Transverse colon (tissue), 4 donors: Measurements from ENCODE around the gene SYCE3. TPM values are rescaled to one million over a fixed set of nuclear protein-coding genes. Genes with fewer than 3 reads are reported as not detected.

Experiments used
- DNase-seq: peaks from one replicate; pipeline ENCODE4 v3.0.0-alpha.2; 2019
- H3K27ac ChIP-seq, 4 donors: fragments of 200-600 bp; sonication (generic); 2 replicates each; pipeline ENCODE4 v1.5.1; 2016 to 2018; ENCODE audit warnings: inconsistent platforms in 4 of 4
- H3K27me3 ChIP-seq: fragments of 200-600 bp; sonication (generic); 2 replicates; pipeline ENCODE4 v1.5.1; 2017; ENCODE audit warnings: inconsistent platforms
- H3K36me3 ChIP-seq, 4 donors: fragments of 200-600 bp; sonication (generic); 2 replicates each; pipeline ENCODE4 v1.5.1; 2017 to 2019; ENCODE audit warnings: inconsistent platforms in 4 of 4
- H3K4me1 ChIP-seq, 4 donors: fragments of 200-600 bp; sonication (generic); 2 replicates each; pipeline ENCODE4 v1.5.1; 2017 to 2020; ENCODE audit warnings: inconsistent platforms in 4 of 4
- H3K4me3 ChIP-seq, 4 donors: fragments of 200-600 bp; sonication (generic); 1 replicate in 1 of 4; 2 replicates in 3 of 4; pipeline versions ENCODE4 v1.5.1 to v1.6.1; 2017 to 2019; ENCODE audit warnings: inconsistent platforms in 4 of 4
- H3K9me3 ChIP-seq, 2 donors: fragments of 200-600 bp; sonication (generic); 2 replicates each; pipeline ENCODE4 v1.5.1; 2017 to 2019; ENCODE audit warnings: inconsistent platforms in 2 of 2
- POLR2A ChIP-seq: fragments of 450-650 bp; IDR thresholded peaks from one replicate; pipeline ENCODE4 v1.6.1; 2016; ENCODE audit warnings: antibody characterized with exemption, mild to moderate bottlenecking, moderate library complexity
- POLR2AphosphoS5 ChIP-seq, 3 donors: sonication (generic); formaldehyde crosslinking; IDR thresholded peaks; one replicate each; pipeline ENCODE4 v1.6.1; 2016; ENCODE audit warnings: antibody characterized with exemption in 3 of 3
- WGBS, 2 donors: methylation state at CpG; one replicate each; pipeline ENCODE4 v1.1.5; 2018; ENCODE audit warnings: low coverage in 1 of 2; 5-methylcytosine and 5-hydroxymethylcytosine counted together
- in situ Hi-C, 4 donors: fragments of 200-750 bp; cut with MboI; loops; one replicate each; pipeline versions ENCODE4 v1.15.0 to v1.15.1; 2017; ENCODE audit warnings: low sequenced_read_pairs in 3 of 4, low pct_ligation_motif_present in 1 of 4, low pct_unique_long_range_greater_than_20kb in 1 of 4
- intact Hi-C: fragments of 100-400 bp; cut with DNase I; formaldehyde crosslinking; loops from one replicate; pipeline ENCODE4 v1.15.1; 2023; ENCODE audit warnings: low total_unique reads
- total RNA-seq, 4 donors: library from RNA; depleted of rRNA; stranded (reverse); fragments of >200 nt; gene quantifications; one replicate each; pipeline ENCODE4 v1.1.0, GENCODE V29; 2016
- TF ChIP-seq, protein P1 (sequence below), 5 experiments: fragments of 200-600 bp in 3 of 5; fragments of 450-650 bp in 2 of 5; sonication (generic) in 3 of 5; IDR thresholded peaks; 1 replicate in 2 of 5; 2 replicates in 3 of 5; pipeline ENCODE4 v1.5.1; 2016 to 2017; ENCODE audit warnings: antibody characterized with exemption in 5 of 5, inconsistent platforms in 3 of 5, mild to moderate bottlenecking in 2 of 5, moderate library complexity in 1 of 5

The SYCE3 gene
- total RNA-seq, 4 donors from 2014 or later, result not detected

DNA sequence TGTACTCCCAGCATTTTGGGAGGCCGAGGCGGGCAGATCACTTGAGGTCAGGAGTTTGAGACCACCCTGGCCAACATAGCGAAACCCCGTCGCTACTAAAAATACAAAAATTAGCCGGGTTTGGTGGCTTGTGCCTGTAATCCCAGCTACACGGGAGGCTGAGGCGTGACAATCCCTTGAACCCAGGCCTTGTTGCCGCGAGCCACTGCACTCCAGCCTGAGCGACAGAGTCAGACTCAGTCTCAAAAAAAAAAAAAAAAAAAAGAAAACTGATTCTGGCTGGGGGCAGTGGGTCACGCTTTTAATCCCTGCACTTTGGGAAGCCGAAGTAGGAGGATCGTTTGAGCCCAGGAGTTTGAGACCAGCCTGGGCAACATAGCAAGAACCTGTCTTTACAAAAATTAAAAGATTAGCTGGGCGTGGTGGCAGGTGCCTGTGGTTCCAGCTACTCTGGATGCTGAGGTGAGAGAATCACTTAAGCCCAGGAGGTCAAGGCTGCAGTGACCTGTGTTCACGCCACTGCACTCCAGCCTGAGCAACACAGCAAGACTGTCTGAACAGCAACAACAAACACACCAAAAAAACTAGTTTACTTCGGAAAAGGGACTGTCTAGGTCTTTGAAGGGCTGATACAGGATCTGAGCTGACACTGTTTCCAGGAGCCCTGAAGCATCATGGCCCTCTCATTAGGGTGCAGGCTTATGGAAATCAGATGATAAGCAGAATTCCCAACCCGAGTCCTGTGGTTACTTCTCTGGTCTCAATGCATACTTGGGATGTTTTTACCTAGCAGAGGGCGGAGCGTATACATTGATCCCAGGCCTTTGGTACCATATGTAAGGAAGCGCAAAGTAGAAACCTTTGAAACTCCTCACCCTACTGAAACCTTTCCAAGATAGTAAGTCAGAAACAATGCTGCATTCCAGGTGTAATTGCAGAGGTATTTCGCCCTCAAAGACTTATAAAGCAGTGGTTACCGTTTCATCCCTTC lies 21.7 kb upstream of the SYCE3 start:
- TF ChIP-seq POLR2AphosphoS5 (IDR thresholded peaks at IDR 0.05), result no peak
- no peak for TF ChIP-seq POLR2A
- TF ChIP-seq, protein P1, sequence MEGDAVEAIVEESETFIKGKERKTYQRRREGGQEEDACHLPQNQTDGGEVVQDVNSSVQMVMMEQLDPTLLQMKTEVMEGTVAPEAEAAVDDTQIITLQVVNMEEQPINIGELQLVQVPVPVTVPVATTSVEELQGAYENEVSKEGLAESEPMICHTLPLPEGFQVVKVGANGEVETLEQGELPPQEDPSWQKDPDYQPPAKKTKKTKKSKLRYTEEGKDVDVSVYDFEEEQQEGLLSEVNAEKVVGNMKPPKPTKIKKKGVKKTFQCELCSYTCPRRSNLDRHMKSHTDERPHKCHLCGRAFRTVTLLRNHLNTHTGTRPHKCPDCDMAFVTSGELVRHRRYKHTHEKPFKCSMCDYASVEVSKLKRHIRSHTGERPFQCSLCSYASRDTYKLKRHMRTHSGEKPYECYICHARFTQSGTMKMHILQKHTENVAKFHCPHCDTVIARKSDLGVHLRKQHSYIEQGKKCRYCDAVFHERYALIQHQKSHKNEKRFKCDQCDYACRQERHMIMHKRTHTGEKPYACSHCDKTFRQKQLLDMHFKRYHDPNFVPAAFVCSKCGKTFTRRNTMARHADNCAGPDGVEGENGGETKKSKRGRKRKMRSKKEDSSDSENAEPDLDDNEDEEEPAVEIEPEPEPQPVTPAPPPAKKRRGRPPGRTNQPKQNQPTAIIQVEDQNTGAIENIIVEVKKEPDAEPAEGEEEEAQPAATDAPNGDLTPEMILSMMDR (IDR thresholded peaks at IDR 0.05), result no peak
- H3K36me3 ChIP-seq, result no peaks in the 10 kb centered on the region
- 93 to 95% methylated on average over 8 to 23 of the region's 23 CpGs for WGBS, 2 donors
- no peak for DNase-seq
- H3K27me3 ChIP-seq, result no peaks in the 10 kb centered on the region
- H3K27ac ChIP-seq, result no peak overlapping the region
- intact Hi-C loops (no loop called here), in situ Hi-C loops (no loop called here)
- H3K4me3 ChIP-seq, result no peak overlapping the region
- no peaks in the 10 kb centered on the region for H3K9me3 ChIP-seq
- peaks cover 9 to 20% (median 16%) of the 10 kb centered on the region in 4 donors for H3K4me1 ChIP-seq

DNA sequence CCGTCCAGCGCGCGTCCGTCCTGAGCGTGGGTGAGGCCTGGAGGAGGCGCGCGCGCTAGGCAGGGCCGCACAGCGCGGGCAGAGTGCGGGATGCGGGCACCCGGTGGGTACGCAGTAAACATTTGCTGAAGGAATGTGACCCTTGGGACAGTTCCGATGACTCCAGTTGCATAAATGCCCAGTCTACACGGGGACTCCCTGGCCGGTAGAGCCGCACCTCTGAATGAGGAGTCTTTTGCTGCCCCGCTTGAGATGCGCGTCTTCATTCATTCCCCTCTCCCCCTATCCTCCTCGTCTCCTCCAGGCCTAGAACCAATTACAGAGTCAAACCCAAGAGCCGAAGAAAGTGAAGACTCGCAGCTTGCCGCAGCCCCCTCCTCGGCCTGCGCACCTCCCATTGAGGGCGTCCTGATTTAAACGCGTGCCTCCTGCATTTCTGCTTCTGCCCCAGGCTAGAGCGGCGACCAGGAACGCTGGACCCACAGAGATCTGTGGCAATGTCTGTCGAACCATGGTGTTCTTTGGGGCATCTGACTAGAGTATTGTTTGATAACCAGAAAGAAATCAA lies 20.7 kb upstream of the SYCE3 start:
- WGBS, 2 donors, result 9% methylated on average over 34 of the region's 37 CpGs; no CpG with 5 or more reads in 1 of the 2 donors
- H3K4me3 ChIP-seq, result peak overlapping the region; percentile 52 to 89 (median 73)
- DNase-seq, result no peak
- no peaks in the 10 kb centered on the region for H3K9me3 ChIP-seq
- intact Hi-C loops, result no loop called here
- peaks cover 15 to 27% (median 19%) of the 10 kb centered on the region in 4 donors for H3K4me1 ChIP-seq
- no peaks in the 10 kb centered on the region for H3K36me3 ChIP-seq
- H3K27me3 ChIP-seq, result no peaks in the 10 kb centered on the region
- TF ChIP-seq POLR2A (no peak), POLR2AphosphoS5 (IDR thresholded peaks at IDR 0.05) (no peak)
- TF ChIP-seq, protein P1 (IDR thresholded peaks at IDR 0.05), result peak in 1 of 5 experiments; percentile 12
- in situ Hi-C loops, result no loop called here
- peak overlapping the region; percentile 99 for H3K27ac ChIP-seq

DNA sequence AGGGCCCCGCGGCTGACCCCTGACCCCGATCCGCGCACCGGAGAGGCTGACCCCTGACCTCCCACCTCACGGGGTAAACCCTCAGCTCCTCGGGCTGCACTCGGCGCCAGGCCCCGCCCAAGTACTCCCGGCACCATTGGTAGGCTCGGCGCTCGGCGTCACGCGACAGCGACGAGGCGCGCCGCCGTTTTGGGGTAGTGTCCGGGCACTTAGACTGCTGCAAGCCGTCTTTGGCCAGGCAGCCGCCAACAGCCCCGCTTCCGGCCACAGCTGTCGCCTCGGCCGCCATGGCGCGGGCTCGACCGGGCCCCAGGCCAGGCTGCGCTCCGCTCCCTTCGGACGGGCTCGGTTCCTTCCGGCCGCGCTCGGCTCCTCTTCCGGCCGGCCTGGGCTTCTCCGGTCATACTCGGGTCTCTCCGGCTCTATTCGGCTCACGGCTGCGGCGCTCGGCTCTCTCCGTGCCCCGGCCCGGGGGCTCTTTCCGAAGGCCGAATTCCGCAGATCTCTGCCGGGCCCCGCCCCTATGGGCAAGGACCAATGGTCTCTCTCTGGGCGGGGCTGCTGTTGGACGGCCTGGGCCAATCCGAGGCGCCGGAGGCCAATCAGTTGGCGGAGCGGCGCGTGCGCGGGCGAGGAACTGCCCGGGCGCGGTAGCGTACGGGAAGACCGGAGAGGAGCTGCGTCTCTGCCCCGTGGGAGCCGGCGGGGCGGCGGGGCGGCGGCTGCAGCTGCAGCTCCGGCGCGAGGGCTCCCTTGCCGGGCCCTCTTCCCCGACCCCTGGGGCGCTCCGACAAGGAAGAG lies 20.0 kb upstream of the SYCE3 start, which contains the start of gene CHKB:
Gene CHKB, minus strand, starts transcription at position 357 of the 801 bp plus-strand sequence. Its CDS starts 68 bp downstream, at position 289.
- Histone ChIP-seq H3K9me3 (no peaks in the 10 kb centered on the region), H3K4me1 (peaks cover 15 to 31% (median 23%) of the 10 kb centered on the region in 4 donors), H3K27me3 (no peaks in the 10 kb centered on the region), H3K4me3 (peak within 1 kb of the TSS; percentile 71 to 89 (median 76)), H3K36me3 (no peaks in the 10 kb centered on the region), H3K27ac (peak within 1 kb of the TSS; percentile 99)
- TF ChIP-seq, protein P1 (IDR thresholded peaks at IDR 0.05), result no peak
- TF ChIP-seq POLR2AphosphoS5 (IDR thresholded peaks at IDR 0.05), result peak; percentile 74 to 88 (median 88)
- TF ChIP-seq POLR2A, result peak; percentile 86
- intact Hi-C loops, result no loop called here
- 2% methylated on average over 45 of the region's 96 CpGs; no CpG with 5 or more reads in 1 of the 2 donors for WGBS, 2 donors
- peak; percentile 99 for DNase-seq
- in situ Hi-C loops, result no loop called here
